Thyroid gland (tissue), 4 donors: Measurements from ENCODE around the gene GMPR. TPM values are rescaled to one million over a fixed set of nuclear protein-coding genes. Genes with fewer than 3 reads are reported as not detected.

Experiments
- DNase-seq, 2 donors: peaks; one replicate each; pipeline ENCODE4 v3.0.0-alpha.2; 2019
- H3K27ac ChIP-seq, 3 donors: fragments of 200-600 bp; sonication (generic); 1 replicate in 2 of 3; 2 replicates in 1 of 3; pipeline ENCODE4 v1.5.1; 2016 to 2019; ENCODE audit warnings: mild to moderate bottlenecking in 1 of 3, moderate library complexity in 1 of 3
- H3K27me3 ChIP-seq: fragments of 200-600 bp; sonication (generic); one replicate; pipeline ENCODE4 v1.5.1; 2019
- H3K36me3 ChIP-seq, 2 donors: fragments of 200-600 bp; sonication (generic); one replicate each; pipeline ENCODE4 v1.5.1; 2016 to 2019
- H3K4me1 ChIP-seq, 2 donors: fragments of 200-600 bp; sonication (generic); one replicate each; pipeline ENCODE4 v1.5.1; 2017 to 2019
- H3K4me3 ChIP-seq, 3 donors: fragments of 200-600 bp; sonication (generic); replicated peaks in 1 of 3; 1 replicate in 2 of 3; 2 replicates in 1 of 3; pipeline ENCODE4 v1.5.1; 2016; ENCODE audit warnings: mild to moderate bottlenecking in 1 of 3
- H3K9me3 ChIP-seq: fragments of 200-600 bp; sonication (generic); one replicate; pipeline ENCODE4 v1.5.1; 2017
- CTCF ChIP-seq, 6 experiments: fragments of 200-600 bp in 3 of 6; fragments of 450-650 bp in 3 of 6; sonication (generic) in 3 of 6; IDR thresholded peaks; one replicate each; pipeline ENCODE4 v1.5.1; 2016 to 2019; ENCODE audit warnings: antibody characterized with exemption in 6 of 6, mild to moderate bottlenecking in 2 of 6, inconsistent platforms in 1 of 6, moderate library complexity in 1 of 6
- POLR2A ChIP-seq, 2 donors: fragments of 450-650 bp; IDR thresholded peaks; one replicate each; pipeline ENCODE4 v1.6.1; 2017; ENCODE audit warnings: antibody characterized with exemption in 2 of 2, mild to moderate bottlenecking in 2 of 2, moderate library complexity in 1 of 2
- WGBS, 2 donors: methylation state at CpG; one replicate each; pipeline ENCODE4 v1.1.5; 2017; 5-methylcytosine and 5-hydroxymethylcytosine counted together
- intact Hi-C: fragments of 100-400 bp; cut with DNase I; formaldehyde crosslinking; loops from one replicate; pipeline ENCODE4 v1.15.1; 2023
- total RNA-seq, 4 donors: library from RNA; depleted of rRNA; stranded (reverse); fragments of >200 nt; gene quantifications; one replicate each; pipeline ENCODE4 v1.2.3, GENCODE V29; 2016

The GMPR gene
- total RNA-seq, 4 donors from 2014 or later = 2.8 to 10.8 (median 3.3) TPM

- 79 to 88% methylated on average over 10 of the region's 10 CpGs for WGBS, 2 donors
- peaks cover 28 to 50% of the 10 kb centered on the region in 2 donors for H3K4me1 ChIP-seq
- TF ChIP-seq POLR2A (IDR thresholded peaks at IDR 0.05) (no peak), CTCF (IDR thresholded peaks at IDR 0.05) (no peak)
- intact Hi-C loops = loop anchor here (5.0 kb wide), 1 partner anchor 72 kb away; no protein-coding TSS in a partner anchor
- H3K36me3 ChIP-seq = no peaks in the 10 kb centered on the region
- H3K9me3 ChIP-seq = no peaks in the 10 kb centered on the region
- no peaks in the 10 kb centered on the region for H3K27me3 ChIP-seq
- H3K4me3 ChIP-seq = no peak overlapping the region
- peak overlapping the region in 1 of 3 donors; percentile 36 for H3K27ac ChIP-seq
- DNase-seq = no peak
These were observed 96.8 kb downstream of the GMPR start for GRCh38 chr6:16335176-16335575.

GRCh38 chr6:16336056-16336818 is 97.8 kb downstream of the GMPR start:
- Histone ChIP-seq H3K27ac (no peak overlapping the region), H3K36me3 (no peaks in the 10 kb centered on the region), H3K4me3 (no peak overlapping the region), H3K9me3 (no peaks in the 10 kb centered on the region), H3K27me3 (no peaks in the 10 kb centered on the region), H3K4me1 (peaks cover 28 to 50% of the 10 kb centered on the region in 2 donors)
- DNase-seq = no peak
- TF ChIP-seq POLR2A (IDR thresholded peaks at IDR 0.05) (no peak), CTCF (IDR thresholded peaks at IDR 0.05) (no peak)
- WGBS, 2 donors = 82 to 84% methylated on average over 6 of the region's 6 CpGs
- intact Hi-C loops = loop anchor here (5.0 kb wide), 1 partner anchor 71 kb away; no protein-coding TSS in a partner anchor

GRCh38 chr6:16336911-16337294 is 98.5 kb downstream of the GMPR start:
- Histone ChIP-seq H3K9me3 (no peaks in the 10 kb centered on the region), H3K27me3 (no peaks in the 10 kb centered on the region), H3K36me3 (no peaks in the 10 kb centered on the region), H3K27ac (no peak overlapping the region), H3K4me3 (no peak overlapping the region), H3K4me1 (peaks cover 23 to 44% of the 10 kb centered on the region in 2 donors)
- intact Hi-C loops = loop anchor here (5.0 kb wide), 1 partner anchor 70 kb away; no protein-coding TSS in a partner anchor
- no peak for DNase-seq
- 76 to 86% methylated on average over 6 of the region's 6 CpGs for WGBS, 2 donors
- no peak for TF ChIP-seq POLR2A (IDR thresholded peaks at IDR 0.05)
- no peak for TF ChIP-seq CTCF (IDR thresholded peaks at IDR 0.05)

GRCh38 chr6:16337295-16337975 is 99.0 kb downstream of the GMPR start:
- WGBS, 2 donors = 60 to 78% methylated on average over 13 of the region's 13 CpGs
- peak; percentile 52 to 54 for DNase-seq
- Histone ChIP-seq H3K27ac (no peak overlapping the region), H3K9me3 (no peaks in the 10 kb centered on the region), H3K4me3 (no peak overlapping the region), H3K4me1 (peaks cover 18 to 39% of the 10 kb centered on the region in 2 donors), H3K27me3 (no peaks in the 10 kb centered on the region), H3K36me3 (no peaks in the 10 kb centered on the region)
- intact Hi-C loops = loop anchor here (5.0 kb wide), 1 partner anchor 70 kb away; no protein-coding TSS in a partner anchor
- TF ChIP-seq CTCF (IDR thresholded peaks at IDR 0.05) = no peak
- TF ChIP-seq POLR2A (IDR thresholded peaks at IDR 0.05) = no peak
